LNCaP clone FGC (cell line): Measurements from ENCODE around the gene CDK5R2.
A peak's percentile ranks its signal among the peaks of the same experiment; 100 is the strongest.

Experiments used
- DNase-seq: peaks from one replicate; pipeline ENCODE4 v3.0.0-alpha.2; 2011; ENCODE audit warnings: low read depth
- H3K4me3 ChIP-seq: 2 replicates; pipeline ENCODE4 v1.5.1; 2011; ENCODE audit warnings: mild to moderate bottlenecking, low read depth, low read length, control low read depth
- CTCF ChIP-seq: IDR thresholded peaks from 2 replicates; pipeline ENCODE4 v1.5.1; 2012; ENCODE audit warnings: mild to moderate bottlenecking; ENCODE audit not compliant: control insufficient read depth, insufficient read depth; ENCODE audit errors: extremely low read depth

Gene CDK5R2

DNA sequence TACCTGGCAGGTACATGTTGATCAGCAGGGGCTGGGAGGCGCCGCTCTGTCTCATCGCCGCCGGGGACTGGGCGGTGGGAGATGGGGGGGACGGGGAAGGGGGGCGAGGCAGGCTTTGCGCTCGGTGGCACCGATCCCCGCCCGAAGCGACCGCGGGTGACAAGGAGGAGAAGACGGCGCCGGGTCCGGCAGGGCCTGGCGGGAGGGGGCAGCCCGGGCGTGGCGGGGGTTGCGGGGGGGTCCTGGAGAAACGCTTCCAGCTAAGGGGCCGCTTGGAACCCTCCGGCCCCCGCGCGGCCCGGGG lies 25.5 kb downstream of the CDK5R2 start, which contains the start of gene FEV:
FEV (minus strand) TSS at position 164 of the 304 bp plus-strand sequence; CDS start at position 55, 109 bp downstream.
- no peak for DNase-seq
- peak within 1 kb of the TSS; percentile 37 for H3K4me3 ChIP-seq
- TF ChIP-seq CTCF = no peak

GRCh38 chr2:218985325-218986091 lies 26.0 kb downstream of the CDK5R2 start:
- H3K4me3 ChIP-seq = no peak overlapping the region
- no peak for DNase-seq
- no peak for TF ChIP-seq CTCF

DNA sequence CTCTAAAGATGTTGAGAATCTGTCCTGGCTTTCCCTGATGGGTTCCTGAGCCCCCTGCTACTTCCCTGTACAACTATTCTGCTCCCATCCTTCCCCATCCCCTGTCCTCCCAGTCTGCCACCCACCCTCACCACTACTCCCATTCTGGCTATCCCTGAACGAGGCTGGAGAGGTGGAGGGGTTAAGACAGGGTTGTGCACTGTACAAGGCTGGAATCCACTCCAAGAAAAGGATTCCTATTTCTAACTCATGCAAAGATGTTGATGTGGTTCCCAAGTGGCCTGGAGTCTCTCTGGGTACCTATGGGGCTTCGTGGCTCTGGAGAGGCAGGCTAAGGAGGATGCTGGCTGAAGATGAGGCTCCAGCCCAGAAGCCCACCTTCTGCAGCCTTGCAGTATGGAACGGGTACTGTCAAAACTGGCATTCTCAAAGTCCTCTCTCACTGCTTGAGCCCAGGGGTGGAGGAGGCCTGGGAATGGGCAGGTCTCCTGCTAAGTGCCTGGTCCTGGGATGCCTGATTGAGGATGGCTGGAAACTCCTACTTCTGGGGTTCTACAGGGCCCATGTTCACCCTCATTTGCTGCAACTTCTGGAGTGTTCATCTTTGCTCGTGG lies 26.8 kb downstream of the CDK5R2 start:
- no peak for TF ChIP-seq CTCF
- H3K4me3 ChIP-seq = no peak overlapping the region
- no peak for DNase-seq

DNA sequence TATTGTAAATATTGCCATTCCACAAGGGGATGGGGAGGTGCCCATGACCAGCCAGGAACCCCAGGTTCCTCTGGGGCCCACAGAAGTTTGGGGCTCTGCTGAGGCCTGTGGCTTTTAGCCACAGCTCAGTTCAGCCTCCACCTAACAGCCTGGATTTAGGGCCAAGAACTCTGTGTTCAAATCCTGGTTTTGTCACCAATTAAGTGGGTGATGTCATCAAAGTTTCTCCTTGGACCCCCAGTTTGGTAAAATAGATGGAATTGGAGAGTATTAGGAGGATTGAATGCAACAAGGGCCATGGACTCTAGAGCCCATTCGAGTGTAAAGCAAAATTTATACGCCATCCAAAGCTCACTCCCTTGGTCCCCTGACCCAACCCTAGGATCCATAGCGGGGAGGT lies 28.7 kb downstream of the CDK5R2 start:
- no peak for TF ChIP-seq CTCF
- H3K4me3 ChIP-seq = no peak overlapping the region
- no peak for DNase-seq

GRCh38 chr2:218988650-218989049 lies 29.2 kb downstream of the CDK5R2 start:
- DNase-seq = no peak
- no peak overlapping the region for H3K4me3 ChIP-seq
- TF ChIP-seq CTCF = no peak

- no peak for TF ChIP-seq CTCF
- DNase-seq = no peak
- no peak overlapping the region for H3K4me3 ChIP-seq
These were observed 30.6 kb downstream of the CDK5R2 start for GRCh38 chr2:218990052-218990451.
